GM21576 (cell line): ENCODE data around the gene ARHGAP20.

Source experiments
- ATAC-seq: cut with Tn5 transposase; IDR thresholded peaks from one replicate; pipeline ENCODE4 v1.9.1; 2021; ENCODE audit warnings: mild to moderate bottlenecking, moderate library complexity; ENCODE audit not compliant: unreplicated experiment

The ARHGAP20 gene

DNA sequence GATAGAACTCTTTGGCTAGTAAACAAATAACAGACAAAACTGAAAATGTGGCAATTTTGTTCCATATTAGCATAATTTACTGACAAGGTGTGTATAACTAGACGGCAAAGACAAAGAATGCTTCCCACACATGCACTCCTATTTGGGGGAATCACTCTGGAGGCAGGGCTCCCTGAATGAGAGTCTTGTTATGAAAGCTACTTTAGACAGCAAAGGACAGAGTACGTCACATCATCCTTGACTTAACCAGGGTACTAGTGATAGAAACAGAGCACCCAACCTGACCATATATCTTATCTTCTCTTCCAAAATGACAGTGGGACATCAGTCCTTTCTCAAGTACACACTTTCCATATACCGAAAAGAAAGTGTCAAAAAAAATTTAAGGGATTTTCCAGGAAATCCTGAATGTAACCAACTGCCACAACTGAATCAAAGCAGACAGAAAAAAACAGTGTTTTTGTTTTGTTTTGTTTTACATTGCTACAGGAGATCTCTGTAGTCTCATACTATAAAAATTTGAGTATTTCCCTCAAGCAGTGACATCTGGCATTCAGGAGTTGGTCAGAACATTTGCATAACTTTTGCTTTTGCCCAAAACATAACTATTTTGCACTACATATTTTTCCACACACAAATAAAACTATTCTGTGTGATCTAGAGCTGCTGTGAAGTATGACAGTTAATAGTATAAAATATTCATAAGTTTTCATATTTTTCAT is 98.9 kb downstream of the ARHGAP20 start:
- ATAC-seq, result no peak

DNA sequence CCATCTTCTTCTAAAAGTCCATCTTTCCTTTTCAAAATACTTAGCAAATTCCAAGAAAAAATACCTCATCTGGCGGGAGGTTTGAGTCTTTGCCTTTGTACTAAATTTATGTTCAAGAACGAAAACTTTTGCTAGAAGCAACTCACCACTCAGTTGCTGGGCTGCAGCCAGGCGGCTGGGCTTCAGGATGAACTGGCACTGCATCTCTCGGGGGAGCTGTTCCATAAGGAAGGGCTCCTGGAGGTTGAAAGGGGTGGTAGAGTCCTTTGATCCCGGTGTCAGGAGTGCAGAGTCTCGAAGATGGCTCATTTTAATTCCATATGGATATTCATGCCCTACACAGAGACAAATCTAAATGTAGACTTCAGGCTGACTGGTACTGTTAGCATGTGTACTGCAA is 105.8 kb downstream of the ARHGAP20 start:
- ATAC-seq, result no peak

GRCh38 chr11:110601936-110602335 is 110.3 kb downstream of the ARHGAP20 start:
- ATAC-seq, result no peak

- ATAC-seq, result no peak
Measured at GRCh38 chr11:110600322-110600721, 111.9 kb downstream of the ARHGAP20 start.

DNA sequence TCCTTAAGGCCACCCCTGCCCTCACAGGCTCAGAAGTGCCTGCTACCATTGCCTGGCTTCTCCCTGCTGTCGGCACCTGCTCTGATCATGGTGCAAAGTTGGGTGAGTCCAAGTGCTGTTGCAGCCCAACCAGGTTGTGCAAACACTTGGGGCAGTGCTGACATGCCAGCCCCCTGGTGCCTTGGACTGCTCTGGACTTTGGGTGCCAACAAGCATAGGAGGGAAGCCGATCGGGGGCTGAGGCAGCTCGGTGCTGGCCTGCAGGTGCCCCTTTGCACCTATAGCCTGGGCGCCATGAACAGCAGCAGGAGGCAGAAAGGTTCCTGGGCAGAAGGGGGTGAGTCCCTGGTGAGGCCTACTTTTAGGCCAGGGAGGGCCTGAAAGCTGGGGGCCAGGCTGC is 113.0 kb downstream of the ARHGAP20 start:
- no peak for ATAC-seq

- no peak for ATAC-seq
Measured at GRCh38 chr11:110598725-110599124, 113.5 kb downstream of the ARHGAP20 start.

DNA sequence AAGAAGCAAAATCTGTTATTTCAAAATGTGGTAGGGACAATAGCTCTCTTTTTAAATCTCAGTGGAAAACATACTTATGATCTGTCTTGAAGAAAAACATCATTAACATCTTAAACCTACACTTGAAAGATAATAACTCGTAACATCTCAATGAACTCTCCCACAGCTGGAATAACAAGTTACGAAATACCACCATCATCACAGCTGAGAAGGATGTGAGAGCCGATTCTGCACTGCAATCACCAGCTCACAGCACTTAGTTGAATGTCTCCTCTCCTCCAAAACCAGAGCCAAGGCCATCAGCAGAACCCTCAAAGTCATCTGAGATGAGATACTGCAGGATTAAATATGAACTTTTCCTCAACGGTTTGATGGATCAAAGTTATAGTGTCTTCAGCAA is 124.3 kb downstream of the ARHGAP20 start:
- no peak for ATAC-seq

GRCh38 chr11:110587129-110587528 is 125.1 kb downstream of the ARHGAP20 start:
- no peak for ATAC-seq

- ATAC-seq, result no peak
Measured at GRCh38 chr11:110584150-110584549, 128.1 kb downstream of the ARHGAP20 start.

GRCh38 chr11:110582728-110583432 is 129.4 kb downstream of the ARHGAP20 start:
- ATAC-seq, result no peak

DNA sequence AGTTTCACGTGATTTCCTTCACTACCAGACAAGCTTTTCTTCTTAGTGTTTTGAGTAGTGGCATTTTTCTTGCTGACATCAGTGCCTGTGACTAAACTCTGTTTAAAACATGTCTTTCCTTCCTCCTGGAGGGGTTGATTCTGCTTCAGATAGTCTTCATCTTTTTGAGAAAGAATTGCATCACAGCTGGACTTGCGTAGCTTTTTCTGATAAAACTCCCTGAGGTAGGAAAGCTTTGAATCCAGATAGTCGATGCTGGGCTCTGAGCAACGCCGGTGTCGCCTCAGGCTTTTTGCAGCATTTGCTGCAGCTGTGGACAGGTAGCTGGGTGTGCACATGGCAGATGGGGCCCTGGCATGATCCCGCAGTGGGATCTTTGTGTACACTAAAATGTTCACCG is 131.7 kb downstream of the ARHGAP20 start:
- no peak for ATAC-seq

- no peak for ATAC-seq
Measured at GRCh38 chr11:110573411-110573810, 138.8 kb downstream of the ARHGAP20 start.

DNA sequence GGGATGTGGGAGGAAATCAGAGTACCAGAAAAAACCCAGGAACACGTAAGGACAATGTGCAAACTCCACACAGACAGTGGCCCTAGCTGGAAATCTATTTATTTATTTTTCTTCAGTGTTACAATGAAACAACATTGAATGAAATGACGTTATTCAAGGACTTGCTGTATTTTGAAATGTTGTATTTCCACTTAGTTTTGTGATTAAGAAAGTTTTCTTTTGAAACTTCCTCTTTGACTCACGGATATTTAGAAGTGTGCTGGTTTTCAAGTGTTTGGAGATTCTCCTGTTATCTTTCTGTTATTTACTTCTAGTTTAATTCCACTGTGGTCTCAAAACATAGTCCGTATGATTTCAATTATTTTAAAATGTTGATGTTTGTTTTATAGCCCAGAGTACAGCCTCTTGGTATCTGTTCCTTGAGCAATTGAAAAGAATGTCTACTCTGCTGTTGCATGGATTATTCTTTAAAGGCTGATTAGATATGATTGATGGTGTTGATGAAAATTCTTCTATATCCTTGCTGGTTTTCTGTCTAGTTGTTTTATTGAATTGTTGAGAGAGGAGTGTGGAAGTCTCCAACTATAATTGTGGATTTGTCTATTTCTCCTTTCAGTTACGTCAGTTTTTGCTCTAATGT is 141.0 kb downstream of the ARHGAP20 start:
- ATAC-seq, result no peak

DNA sequence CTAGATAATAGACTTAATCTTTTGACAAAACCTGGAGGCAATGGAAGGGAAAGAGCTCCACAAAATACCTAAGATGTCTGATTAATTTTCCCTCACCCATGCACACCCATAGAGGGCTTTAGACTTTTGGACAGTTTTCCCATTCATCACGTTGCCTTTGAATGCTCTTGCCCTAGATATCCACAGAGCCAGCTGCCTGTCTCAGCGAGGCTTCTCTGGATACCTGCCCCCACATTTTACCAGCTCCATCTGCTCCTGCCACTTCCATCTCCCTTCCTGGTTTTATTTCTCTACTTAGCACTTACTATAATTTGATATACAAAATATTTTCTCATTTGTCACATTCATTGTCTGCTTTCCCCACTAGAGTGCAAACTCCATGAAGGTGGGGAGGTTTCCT is 145.7 kb downstream of the ARHGAP20 start:
- no peak for ATAC-seq

- ATAC-seq, result no peak
Measured at GRCh38 chr11:110565357-110566336, 146.6 kb downstream of the ARHGAP20 start.

DNA sequence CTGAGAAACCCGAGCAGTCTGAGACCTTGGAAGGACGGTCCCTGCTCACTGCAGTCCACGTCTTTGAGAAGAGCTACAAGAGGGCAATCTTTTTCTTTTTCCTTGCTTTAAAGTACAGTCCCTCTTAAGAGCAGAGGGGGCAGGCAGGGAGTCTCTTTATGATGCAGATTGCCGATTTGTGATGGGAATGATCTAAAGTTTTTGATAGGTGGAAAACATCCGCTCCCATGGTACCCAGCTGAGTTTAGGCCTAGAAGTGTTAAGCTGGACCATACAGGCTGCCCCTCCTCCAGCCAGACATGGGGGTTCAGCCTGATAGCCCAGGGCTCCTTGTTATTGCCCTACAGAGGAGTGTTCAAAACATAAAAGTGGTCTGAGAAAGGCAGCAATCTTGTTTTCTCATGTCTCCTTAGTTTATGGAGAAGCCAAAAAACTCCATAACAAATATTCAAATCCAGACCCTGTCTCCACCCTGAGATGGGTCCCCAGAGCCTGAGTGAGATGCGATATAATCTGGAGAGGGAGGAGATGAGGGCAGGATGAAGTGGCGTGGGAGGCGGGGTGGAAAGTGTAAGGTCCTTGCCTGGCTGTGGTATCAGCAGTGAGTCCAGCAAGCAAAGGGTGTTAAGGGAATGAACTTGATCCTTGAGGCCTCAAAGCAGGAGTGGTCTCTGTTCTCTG is 147.4 kb downstream of the ARHGAP20 start:
- no peak for ATAC-seq

GRCh38 chr11:110544779-110545178 is 167.5 kb downstream of the ARHGAP20 start:
- ATAC-seq, result no peak

DNA sequence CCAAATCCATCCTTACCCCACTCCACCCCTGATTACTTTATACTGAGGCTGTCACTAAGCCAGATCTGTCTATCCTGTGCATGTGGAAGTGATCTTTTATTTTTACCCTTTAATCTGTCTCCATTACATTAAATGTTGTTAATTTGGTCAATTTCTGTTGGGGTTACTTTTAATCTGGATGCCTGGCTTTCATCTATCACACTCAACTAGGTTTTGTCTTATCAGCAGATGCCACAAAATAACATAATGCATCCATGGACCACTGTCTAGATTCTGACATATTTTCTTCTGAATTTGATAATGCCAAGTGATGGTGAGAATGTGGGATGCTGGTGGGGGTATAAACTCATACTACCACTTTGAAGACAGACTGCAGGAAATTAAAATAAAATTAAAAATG is 174.1 kb downstream of the ARHGAP20 start:
- no peak for ATAC-seq

- ATAC-seq, result no peak
Measured at GRCh38 chr11:110530900-110531741, 181.1 kb downstream of the ARHGAP20 start.
